GM19193 (cell line): Measurements from ENCODE around the gene ZNF10.

Experiments
- POLR2A ChIP-seq: IDR thresholded peaks from 4 replicates; pipeline ENCODE4 v1.6.1; 2011; ENCODE audit not compliant: insufficient read depth, insufficient read length; ENCODE audit errors: extremely low read depth

ZNF10 gene

DNA sequence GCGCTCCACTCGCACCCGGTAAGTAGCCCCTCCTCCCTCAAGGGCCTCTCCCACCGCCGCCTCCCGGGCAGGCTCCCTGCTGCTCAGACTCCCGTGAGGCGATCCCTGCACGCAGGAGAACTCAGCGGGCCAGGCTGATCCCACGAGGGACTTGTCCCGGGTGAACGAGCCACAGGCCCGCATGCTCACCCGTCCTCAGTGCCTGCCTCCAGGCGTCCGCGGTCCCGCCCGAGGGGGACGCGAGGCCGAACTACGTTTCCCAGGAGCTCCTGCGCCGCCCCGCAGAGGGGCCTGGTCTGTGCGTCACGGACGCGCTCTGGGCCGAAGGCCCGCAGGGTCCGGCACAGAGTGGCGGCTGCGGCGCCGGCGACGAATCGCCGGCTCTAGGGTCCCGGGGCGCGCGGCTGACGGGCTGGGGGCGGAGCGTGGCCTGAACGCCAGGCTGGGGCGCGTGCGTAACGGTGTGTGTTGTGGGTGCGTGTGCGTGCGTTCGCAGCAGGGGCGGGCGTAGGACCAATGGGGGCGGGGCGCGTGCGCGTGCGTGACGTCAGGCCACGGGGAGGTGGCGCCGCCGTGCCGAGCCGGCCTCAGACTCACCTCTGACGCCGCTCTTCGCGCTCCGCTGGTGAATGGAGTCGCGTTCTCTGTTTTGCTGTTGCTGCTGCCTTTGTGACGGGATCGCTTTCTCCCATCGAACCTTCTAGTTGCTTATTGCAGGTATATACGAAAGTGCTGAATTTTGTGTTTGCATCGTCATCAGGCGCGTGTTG is at the start of gene ZNF10, which contains the start of gene ZNF891:
ZNF10 (plus strand) TSS at position 590 of the 770 bp plus-strand sequence. CDS start 13,866 bp downstream, outside the sequence.
ZNF891 (minus strand) TSS at position 237 of the 770 bp plus-strand sequence. CDS start 8,356 bp downstream, outside the sequence.
- peak; percentile 90 for TF ChIP-seq POLR2A

DNA sequence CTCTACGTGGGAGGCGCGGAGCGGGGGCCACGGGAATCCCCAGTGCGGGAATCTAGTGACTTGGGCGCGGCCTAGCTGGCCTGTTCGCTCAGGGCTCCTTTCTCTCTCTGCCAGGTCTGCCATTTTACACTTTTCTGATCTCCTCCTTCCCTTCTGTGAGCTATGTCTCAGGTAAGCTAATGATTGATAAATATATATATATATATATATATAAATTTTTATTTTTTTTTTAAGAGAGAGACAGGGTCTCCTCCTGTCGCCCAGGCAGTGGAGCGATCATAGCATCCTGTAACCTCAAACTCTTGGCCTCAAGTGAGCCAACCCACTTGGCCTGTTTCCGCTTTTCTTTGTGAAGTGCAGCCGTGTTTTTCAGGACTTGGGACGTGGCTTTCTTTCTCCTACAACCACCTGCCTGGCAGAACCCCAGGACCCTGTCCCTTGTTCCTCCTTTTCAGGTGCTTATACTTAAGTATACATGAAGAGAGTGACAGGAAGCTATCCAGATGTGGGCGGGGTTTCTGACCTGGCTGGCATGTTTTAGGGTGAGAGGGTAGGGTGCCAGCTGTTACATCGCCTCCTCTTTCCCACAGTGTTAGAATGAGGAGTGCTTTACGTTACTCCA is 49.2 kb upstream of the ZNF10 start:
- TF ChIP-seq POLR2A = no peak

- no peak for TF ChIP-seq POLR2A
These were observed 47.1 kb upstream of the ZNF10 start for GRCh38 chr12:133083345-133083744.

- TF ChIP-seq POLR2A = no peak
These were observed 24.8 kb upstream of the ZNF10 start for GRCh38 chr12:133105620-133106019.

- no peak for TF ChIP-seq POLR2A
These were observed 24.2 kb upstream of the ZNF10 start for GRCh38 chr12:133106253-133106652.

DNA sequence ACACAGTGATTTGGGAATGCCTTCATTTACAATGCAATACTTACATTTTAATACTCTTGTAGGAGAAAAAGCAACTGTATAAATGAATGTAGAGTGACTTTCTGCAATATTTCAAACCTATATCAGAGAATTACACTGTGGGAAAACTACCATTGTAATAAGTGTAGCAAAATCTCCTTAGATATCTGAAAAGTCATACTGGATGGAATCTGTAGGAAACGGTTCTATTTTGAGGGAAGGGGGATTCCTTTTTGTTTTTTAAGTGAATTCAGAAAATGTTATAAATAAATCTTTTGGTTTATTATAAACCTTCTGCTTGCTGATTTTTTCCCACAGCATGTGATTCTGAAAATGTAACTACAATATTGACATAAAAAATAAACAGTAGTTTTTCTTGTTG is 23.3 kb upstream of the ZNF10 start:
- no peak for TF ChIP-seq POLR2A

GRCh38 chr12:133108150-133108549 is 22.3 kb upstream of the ZNF10 start:
- TF ChIP-seq POLR2A = no peak

DNA sequence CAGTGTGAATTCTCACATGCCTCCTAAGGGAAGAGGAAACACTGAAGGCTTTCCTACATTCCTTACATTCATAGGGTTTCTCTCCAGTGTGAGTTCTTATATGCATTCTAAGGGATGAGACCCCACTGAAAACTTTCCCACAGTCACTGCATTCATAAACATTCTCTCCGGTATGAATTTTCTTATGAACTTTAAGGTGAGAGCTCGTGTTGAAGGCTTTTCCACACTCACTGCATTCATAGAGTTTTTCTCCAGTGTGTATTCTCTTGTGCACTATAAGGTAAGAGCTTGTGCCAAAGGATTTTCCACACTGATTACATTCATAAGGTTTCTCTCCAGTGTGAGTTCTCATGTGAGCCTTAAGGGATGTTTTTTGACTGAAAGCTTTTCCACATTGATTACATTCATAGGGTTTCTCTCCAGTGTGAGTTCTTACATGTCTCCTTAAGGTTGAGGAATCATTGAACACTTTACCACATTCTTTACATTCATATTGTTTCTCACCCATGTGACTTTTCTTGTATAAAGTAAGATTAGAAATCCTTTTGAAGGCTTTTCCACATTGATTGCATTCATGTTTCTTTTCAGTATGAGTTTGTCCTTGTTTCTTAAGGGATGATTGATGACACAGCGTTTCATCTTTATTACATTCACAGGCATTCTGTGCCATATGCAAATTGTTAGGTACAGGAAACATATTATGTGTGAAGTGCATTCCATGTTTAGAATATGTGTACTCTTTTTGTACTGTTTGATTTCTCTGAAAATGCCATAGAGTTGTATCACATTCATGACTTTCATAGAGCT is 9.8 kb upstream of the ZNF10 start:
- no peak for TF ChIP-seq POLR2A

GRCh38 chr12:133124674-133125073 is 5.8 kb upstream of the ZNF10 start:
- no peak for TF ChIP-seq POLR2A

GRCh38 chr12:133129368-133130037 is 924 bp upstream of the ZNF10 start:
- no peak for TF ChIP-seq POLR2A

DNA sequence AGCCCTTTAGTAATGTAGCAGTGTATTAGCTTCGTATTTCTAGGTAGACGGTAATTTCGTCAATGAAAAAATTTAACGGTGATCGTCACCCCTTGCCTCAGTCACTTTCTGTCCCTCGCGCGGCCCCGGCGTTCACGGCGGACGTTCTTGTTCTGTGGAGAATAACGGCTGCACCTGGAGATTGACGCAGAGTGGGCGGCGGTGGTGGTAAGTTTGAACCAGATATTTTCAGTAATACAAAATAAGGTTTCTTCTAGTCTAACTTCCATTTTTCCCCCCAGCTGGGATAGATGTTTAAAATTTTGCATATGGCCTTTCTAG is 341 bp downstream of the ZNF10 start:
- no peak for TF ChIP-seq POLR2A

- no peak for TF ChIP-seq POLR2A
These were observed 5.3 kb downstream of the ZNF10 start for GRCh38 chr12:133135747-133136146.

GRCh38 chr12:133145981-133146380 is 15.6 kb downstream of the ZNF10 start:
- no peak for TF ChIP-seq POLR2A

DNA sequence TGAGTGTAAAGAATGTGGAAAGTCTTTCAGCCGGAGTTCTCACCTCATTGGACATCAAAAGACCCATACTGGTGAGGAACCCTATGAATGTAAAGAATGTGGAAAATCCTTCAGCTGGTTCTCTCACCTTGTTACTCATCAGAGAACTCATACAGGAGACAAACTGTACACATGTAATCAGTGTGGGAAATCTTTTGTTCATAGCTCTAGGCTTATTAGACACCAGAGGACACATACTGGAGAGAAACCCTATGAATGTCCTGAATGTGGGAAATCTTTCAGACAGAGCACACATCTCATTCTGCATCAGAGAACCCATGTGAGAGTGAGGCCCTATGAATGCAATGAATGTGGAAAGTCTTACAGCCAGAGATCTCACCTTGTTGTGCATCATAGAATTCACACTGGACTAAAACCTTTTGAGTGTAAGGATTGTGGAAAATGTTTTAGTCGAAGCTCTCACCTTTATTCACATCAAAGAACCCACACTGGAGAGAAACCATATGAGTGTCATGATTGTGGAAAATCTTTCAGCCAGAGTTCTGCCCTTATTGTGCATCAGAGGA is 25.8 kb downstream of the ZNF10 start:
- TF ChIP-seq POLR2A = no peak

- no peak for TF ChIP-seq POLR2A
These were observed 35.3 kb downstream of the ZNF10 start for GRCh38 chr12:133165776-133166175.

DNA sequence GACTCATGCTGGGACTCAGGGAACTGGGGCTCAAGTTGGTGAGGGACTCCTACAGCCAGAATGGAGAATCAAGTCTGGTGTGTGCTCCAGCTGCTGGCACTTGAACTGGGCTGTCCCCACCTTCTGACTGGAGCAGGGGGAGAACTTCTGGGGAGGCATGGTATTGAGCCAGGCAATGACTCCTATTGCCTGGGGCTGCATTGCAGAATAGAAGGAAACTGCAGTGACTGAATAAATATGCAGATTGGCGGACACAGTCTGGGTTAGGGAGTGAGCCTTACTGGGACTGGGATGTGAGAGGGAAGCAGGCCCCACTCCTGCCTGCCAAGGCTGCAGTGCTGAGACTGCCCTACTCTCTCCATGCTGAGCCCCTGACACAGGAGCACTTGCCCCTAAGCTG is 42.1 kb downstream of the ZNF10 start:
- no peak for TF ChIP-seq POLR2A

- TF ChIP-seq POLR2A = no peak
These were observed 44.5 kb downstream of the ZNF10 start for GRCh38 chr12:133174901-133175300.
